PC-9 (cell line): Measurements from ENCODE around the gene SUFU.

Source experiments
- CTCF ChIP-seq: fragments of 200-600 bp; sonication (generic); conservative IDR thresholded peaks from 2 replicates; pipeline ENCODE4 v1.6.1; 2017; ENCODE audit warnings: mixed run types, antibody characterized with exemption, mild to moderate bottlenecking, moderate library complexity
- EZH2 ChIP-seq: fragments of 200-600 bp; sonication (generic); IDR thresholded peaks from 2 replicates; pipeline ENCODE4 v1.8.0; 2017; ENCODE audit warnings: antibody characterized with exemption, low read depth

- TF ChIP-seq CTCF = no peak
- no peak for TF ChIP-seq EZH2
These were observed 179.2 kb downstream of the SUFU start for GRCh38 chr10:102682981-102683380.
